ENCODE measurements around the gene C6orf136.

DNA sequence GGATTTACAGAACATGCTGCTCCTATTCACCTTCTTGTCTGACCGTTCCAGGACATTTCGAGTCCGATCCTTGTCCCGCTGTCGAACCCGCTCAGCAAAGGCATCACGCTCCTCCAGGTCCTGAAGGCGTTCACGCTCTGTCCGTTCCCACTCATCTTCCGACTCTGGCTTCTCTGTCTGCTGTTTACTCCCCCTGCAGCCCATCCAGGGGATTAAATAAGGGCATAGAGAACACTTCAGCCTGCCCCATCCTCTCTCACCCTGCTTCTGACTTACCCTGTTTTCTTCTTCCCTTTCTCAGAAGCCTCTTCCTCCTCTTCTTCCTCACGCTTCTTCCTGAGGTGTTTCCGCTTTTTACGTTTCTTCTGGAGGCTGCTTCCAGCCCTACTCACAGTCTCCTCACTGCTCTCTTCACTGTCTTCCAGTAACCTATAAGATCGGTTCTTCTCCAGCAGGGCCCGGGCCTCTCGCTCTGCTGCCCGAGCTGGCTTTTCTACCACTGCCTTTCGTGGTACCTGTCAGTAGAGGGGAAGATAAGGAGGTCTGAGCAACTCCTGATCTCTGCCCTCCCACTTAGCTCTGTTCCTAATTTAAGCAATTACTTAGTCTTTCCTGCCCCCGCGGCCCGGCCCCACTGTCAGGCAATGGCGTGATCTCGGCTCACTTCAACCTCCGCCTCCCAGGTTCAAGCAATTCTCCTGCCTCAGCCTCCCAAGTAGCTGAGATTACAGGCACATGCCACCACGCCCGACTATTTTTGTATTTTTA lies 24.0 kb downstream of the C6orf136 start:
- TF ChIP-seq, protein P1, sequence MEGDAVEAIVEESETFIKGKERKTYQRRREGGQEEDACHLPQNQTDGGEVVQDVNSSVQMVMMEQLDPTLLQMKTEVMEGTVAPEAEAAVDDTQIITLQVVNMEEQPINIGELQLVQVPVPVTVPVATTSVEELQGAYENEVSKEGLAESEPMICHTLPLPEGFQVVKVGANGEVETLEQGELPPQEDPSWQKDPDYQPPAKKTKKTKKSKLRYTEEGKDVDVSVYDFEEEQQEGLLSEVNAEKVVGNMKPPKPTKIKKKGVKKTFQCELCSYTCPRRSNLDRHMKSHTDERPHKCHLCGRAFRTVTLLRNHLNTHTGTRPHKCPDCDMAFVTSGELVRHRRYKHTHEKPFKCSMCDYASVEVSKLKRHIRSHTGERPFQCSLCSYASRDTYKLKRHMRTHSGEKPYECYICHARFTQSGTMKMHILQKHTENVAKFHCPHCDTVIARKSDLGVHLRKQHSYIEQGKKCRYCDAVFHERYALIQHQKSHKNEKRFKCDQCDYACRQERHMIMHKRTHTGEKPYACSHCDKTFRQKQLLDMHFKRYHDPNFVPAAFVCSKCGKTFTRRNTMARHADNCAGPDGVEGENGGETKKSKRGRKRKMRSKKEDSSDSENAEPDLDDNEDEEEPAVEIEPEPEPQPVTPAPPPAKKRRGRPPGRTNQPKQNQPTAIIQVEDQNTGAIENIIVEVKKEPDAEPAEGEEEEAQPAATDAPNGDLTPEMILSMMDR (conservative IDR thresholded peaks at IDR 0.05), result no peak
- TF ChIP-seq ZFX (IDR thresholded peaks at IDR 0.05), result no peak

All from C4-2B (cell line).